WTC11 (cell line): ENCODE data around the gene RSPH3. TPM values are rescaled to one million over a fixed set of nuclear protein-coding genes. Genes with fewer than 3 reads are reported as not detected.

Source experiments
- ATAC-seq: fragments of 200-7000 bp; cut with Tn5 transposase; 2 replicates; pipeline ENCODE4 v1.10.0; 2021; ENCODE audit warnings: mild to moderate bottlenecking, moderate library complexity
- CTCF ChIA-PET: fragments of 300-600 bp; sonication (Branson Sonifier 250); formaldehyde crosslinking; loops from one replicate; lab custom pipeline; 2021; ENCODE audit warnings: antibody characterized with exemption; lab: Charles Lee
- POLR2A ChIA-PET: fragments of 350-600 bp; sonication (Branson Sonifier 250); formaldehyde crosslinking; loops from one replicate; lab custom pipeline; 2021; ENCODE audit warnings: antibody characterized with exemption; lab: Charles Lee
- DNase-seq: peaks from one replicate; pipeline ENCODE4 v3.0.0; 2021; ENCODE audit warnings: low spot score
- H3K27ac Mint-ChIP-seq: 2 replicates; pipeline ENCODE4 v1.8.0; 2021; ENCODE audit warnings: mixed read lengths
- H3K27me3 Mint-ChIP-seq: 2 replicates; pipeline ENCODE4 v1.8.0; 2021; ENCODE audit warnings: low read depth, mild to moderate bottlenecking, moderate library complexity, mixed read lengths
- H3K36me3 Mint-ChIP-seq: 2 replicates; pipeline ENCODE4 v1.8.0; 2021; ENCODE audit warnings: mixed read lengths
- H3K4me1 Mint-ChIP-seq: 2 replicates; pipeline ENCODE4 v1.8.0; 2022; ENCODE audit warnings: mixed read lengths
- H3K4me3 Mint-ChIP-seq: 2 replicates; pipeline ENCODE4 v1.8.0; 2021; ENCODE audit warnings: mild to moderate bottlenecking, moderate library complexity, mixed read lengths
- H3K9me3 Mint-ChIP-seq: 2 replicates; pipeline ENCODE4 v1.8.0; 2021; ENCODE audit warnings: mixed read lengths
- ATF1 ChIP-seq: sonication (generic); formaldehyde crosslinking; IDR thresholded peaks from 2 replicates; pipeline ENCODE4 v1.8.1; 2023; ENCODE audit warnings: mild to moderate bottlenecking, moderate library complexity, missing genetic modification reagents
- CBFB ChIP-seq: sonication (generic); formaldehyde crosslinking; IDR thresholded peaks from 2 replicates; pipeline ENCODE4 v1.8.1; 2022; ENCODE audit warnings: mild to moderate bottlenecking, low read depth, missing genetic modification reagents
- ELF4 ChIP-seq: sonication (generic); formaldehyde crosslinking; IDR thresholded peaks from 2 replicates; pipeline ENCODE4 v1.8.1; 2022; ENCODE audit warnings: low read depth, mild to moderate bottlenecking, moderate library complexity, missing genetic modification reagents
- EMX1 ChIP-seq: fragments of 250-450 bp; sonication (Bioruptor Pico); IDR thresholded peaks from 2 replicates; pipeline ENCODE4 v1.8.0; 2021; ENCODE audit warnings: mild to moderate bottlenecking
- ESRRA ChIP-seq: sonication (generic); formaldehyde crosslinking; IDR thresholded peaks from 2 replicates; pipeline ENCODE4 v1.8.1; 2022; ENCODE audit warnings: mild to moderate bottlenecking, missing genetic modification reagents, borderline replicate concordance
- HMGA2 ChIP-seq: fragments of 250-450 bp; sonication (Bioruptor Pico); IDR thresholded peaks from 2 replicates; pipeline ENCODE4 v1.4.0; 2021; ENCODE audit warnings: mild to moderate bottlenecking, moderate library complexity
- IRF2 ChIP-seq: sonication (generic); formaldehyde crosslinking; IDR thresholded peaks from 2 replicates; pipeline ENCODE4 v1.8.0; 2022; ENCODE audit warnings: low read depth, missing genetic modification reagents, borderline replicate concordance
- KAT7 ChIP-seq: sonication (generic); formaldehyde crosslinking; IDR thresholded peaks from 2 replicates; pipeline ENCODE4 v1.8.1; 2023; ENCODE audit warnings: missing genetic modification reagents, mild to moderate bottlenecking, borderline replicate concordance
- MXD4 ChIP-seq: fragments of 250-450 bp; sonication (Bioruptor Pico); IDR thresholded peaks from 2 replicates; pipeline ENCODE4 v1.8.0; 2021; ENCODE audit warnings: mild to moderate bottlenecking, moderate library complexity, borderline replicate concordance
- NFYB ChIP-seq: sonication (generic); formaldehyde crosslinking; conservative IDR thresholded peaks from 2 replicates; pipeline ENCODE4 v1.8.0; 2022; ENCODE audit warnings: low read depth, missing genetic modification reagents
- NR2C2 ChIP-seq: sonication (generic); formaldehyde crosslinking; IDR thresholded peaks from 2 replicates; pipeline ENCODE4 v1.8.0; 2022; ENCODE audit warnings: mild to moderate bottlenecking, missing genetic modification reagents
- RORB ChIP-seq: fragments of 250-450 bp; sonication (Bioruptor Pico); IDR thresholded peaks from 2 replicates; pipeline ENCODE4 v1.9.0; 2021; ENCODE audit warnings: mild to moderate bottlenecking
- TEAD1 ChIP-seq: sonication (generic); formaldehyde crosslinking; IDR thresholded peaks from 2 replicates; pipeline ENCODE4 v1.8.0; 2022; ENCODE audit warnings: mild to moderate bottlenecking, missing genetic modification reagents
- ZNF219 ChIP-seq: sonication (generic); formaldehyde crosslinking; IDR thresholded peaks from 2 replicates; pipeline ENCODE4 v1.8.0; 2023; ENCODE audit warnings: missing genetic modification reagents, mild to moderate bottlenecking, borderline replicate concordance
- total RNA-seq: library from RNA; stranded (reverse); gene quantifications from 3 replicates; pipeline ENCODE4 v1.2.3, GENCODE V29; 2021
- TF ChIP-seq, protein P1 (sequence below): fragments of 250-450 bp; sonication (Bioruptor Pico); IDR thresholded peaks from 2 replicates; pipeline ENCODE4 v1.9.0; 2021; ENCODE audit warnings: mild to moderate bottlenecking
- TF ChIP-seq, protein P2 (sequence below): sonication (generic); formaldehyde crosslinking; IDR thresholded peaks from 2 replicates; pipeline ENCODE4 v1.8.0; 2022; ENCODE audit warnings: mild to moderate bottlenecking, missing genetic modification reagents
- TF ChIP-seq, protein P3 (sequence below): fragments of 250-450 bp; sonication (Bioruptor Pico); IDR thresholded peaks from 2 replicates; pipeline ENCODE4 v2.1.2; 2022; ENCODE audit warnings: mild to moderate bottlenecking, moderate library complexity
- TF ChIP-seq, protein P4 (sequence below): fragments of 250-450 bp; sonication (Bioruptor Pico); IDR thresholded peaks from 2 replicates; pipeline ENCODE4 v1.9.0; 2021; ENCODE audit warnings: mild to moderate bottlenecking
- TF ChIP-seq, protein P5 (sequence below): sonication (generic); formaldehyde crosslinking; IDR thresholded peaks from 2 replicates; pipeline ENCODE4 v1.8.1; 2022; ENCODE audit warnings: low read depth, mild to moderate bottlenecking, moderate library complexity, missing genetic modification reagents, borderline replicate concordance
- TF ChIP-seq, protein P6 (sequence below): sonication (generic); formaldehyde crosslinking; IDR thresholded peaks from 2 replicates; pipeline ENCODE4 v1.8.0; 2022; ENCODE audit warnings: missing genetic modification reagents
- TF ChIP-seq, protein P7 (sequence below): sonication (generic); formaldehyde crosslinking; IDR thresholded peaks from 2 replicates; pipeline ENCODE4 v1.8.1; 2023; ENCODE audit warnings: mild to moderate bottlenecking, missing genetic modification reagents, moderate library complexity

The RSPH3 gene
- total RNA-seq, 1 experiment from 2014 or later: 3.2 TPM

DNA sequence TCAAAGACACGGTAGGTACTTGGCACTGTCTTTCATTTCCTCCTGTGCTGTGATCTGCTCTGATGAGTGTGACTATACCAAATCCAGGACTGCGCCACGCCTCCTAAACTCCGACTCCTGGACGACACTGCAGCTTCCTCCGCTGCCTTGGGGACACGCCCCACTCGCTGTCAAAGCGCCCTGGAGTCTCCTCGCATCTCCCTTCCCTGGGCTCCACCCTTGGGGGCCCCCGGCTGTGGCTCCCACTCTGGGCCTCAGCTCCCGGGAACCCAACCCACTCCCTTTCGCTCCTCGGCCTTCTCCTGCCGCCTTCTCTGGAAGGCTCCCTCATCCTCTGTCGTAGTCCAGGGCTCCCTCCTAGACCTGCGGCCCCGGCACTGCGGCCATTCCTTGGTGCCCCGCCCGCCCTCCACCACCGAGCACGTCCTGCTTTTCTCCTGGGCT lies 61.2 kb downstream of the RSPH3 start:
- POLR2A ChIA-PET: interaction anchor here (0.7 to 1.4 kb wide), 3 partner anchors 28 to 127 kb away, joined by 3 to 4 read pairs (median 3); no protein-coding TSS in a partner anchor
- Mint-ChIP-seq H3K27me3 (peaks cover 13% of the 10 kb centered on the region), H3K9me3 (peaks cover 11% of the 10 kb centered on the region), H3K4me3 (peak overlapping the region; percentile 64), H3K36me3 (peaks cover 4% of the 10 kb centered on the region), H3K4me1 (peaks cover 24% of the 10 kb centered on the region), H3K27ac (no peak overlapping the region)
- CTCF ChIA-PET: interaction anchor here (0.5 to 1.7 kb wide), 5 partner anchors 17 to 235 kb away, joined by 3 to 6 read pairs (median 3); no protein-coding TSS in a partner anchor
- TF ChIP-seq RORB (CRISPR knock-in tag): no peak
- TF ChIP-seq, protein P1, sequence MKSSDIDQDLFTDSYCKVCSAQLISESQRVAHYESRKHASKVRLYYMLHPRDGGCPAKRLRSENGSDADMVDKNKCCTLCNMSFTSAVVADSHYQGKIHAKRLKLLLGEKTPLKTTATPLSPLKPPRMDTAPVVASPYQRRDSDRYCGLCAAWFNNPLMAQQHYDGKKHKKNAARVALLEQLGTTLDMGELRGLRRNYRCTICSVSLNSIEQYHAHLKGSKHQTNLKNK (CRISPR knock-in tag): no peak
- no peak for TF ChIP-seq IRF2 (CRISPR knock-in tag)
- no peak for TF ChIP-seq ATF1 (CRISPR knock-in tag)
- no peak for TF ChIP-seq ELF4 (CRISPR knock-in tag)
- TF ChIP-seq ZNF219 (CRISPR knock-in tag): no peak
- TF ChIP-seq, protein P2, sequence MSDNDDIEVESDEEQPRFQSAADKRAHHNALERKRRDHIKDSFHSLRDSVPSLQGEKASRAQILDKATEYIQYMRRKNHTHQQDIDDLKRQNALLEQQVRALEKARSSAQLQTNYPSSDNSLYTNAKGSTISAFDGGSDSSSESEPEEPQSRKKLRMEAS: no peak
- TF ChIP-seq, protein P3, sequence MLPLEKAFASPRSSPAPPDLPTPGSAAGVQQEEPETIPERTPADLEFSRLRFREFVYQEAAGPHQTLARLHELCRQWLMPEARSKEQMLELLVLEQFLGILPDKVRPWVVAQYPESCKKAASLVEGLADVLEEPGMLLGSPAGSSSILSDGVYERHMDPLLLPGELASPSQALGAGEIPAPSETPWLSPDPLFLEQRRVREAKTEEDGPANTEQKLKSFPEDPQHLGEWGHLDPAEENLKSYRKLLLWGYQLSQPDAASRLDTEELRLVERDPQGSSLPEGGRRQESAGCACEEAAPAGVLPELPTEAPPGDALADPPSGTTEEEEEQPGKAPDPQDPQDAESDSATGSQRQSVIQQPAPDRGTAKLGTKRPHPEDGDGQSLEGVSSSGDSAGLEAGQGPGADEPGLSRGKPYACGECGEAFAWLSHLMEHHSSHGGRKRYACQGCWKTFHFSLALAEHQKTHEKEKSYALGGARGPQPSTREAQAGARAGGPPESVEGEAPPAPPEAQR (CRISPR knock-in tag): no peak
- TF ChIP-seq, protein P4, sequence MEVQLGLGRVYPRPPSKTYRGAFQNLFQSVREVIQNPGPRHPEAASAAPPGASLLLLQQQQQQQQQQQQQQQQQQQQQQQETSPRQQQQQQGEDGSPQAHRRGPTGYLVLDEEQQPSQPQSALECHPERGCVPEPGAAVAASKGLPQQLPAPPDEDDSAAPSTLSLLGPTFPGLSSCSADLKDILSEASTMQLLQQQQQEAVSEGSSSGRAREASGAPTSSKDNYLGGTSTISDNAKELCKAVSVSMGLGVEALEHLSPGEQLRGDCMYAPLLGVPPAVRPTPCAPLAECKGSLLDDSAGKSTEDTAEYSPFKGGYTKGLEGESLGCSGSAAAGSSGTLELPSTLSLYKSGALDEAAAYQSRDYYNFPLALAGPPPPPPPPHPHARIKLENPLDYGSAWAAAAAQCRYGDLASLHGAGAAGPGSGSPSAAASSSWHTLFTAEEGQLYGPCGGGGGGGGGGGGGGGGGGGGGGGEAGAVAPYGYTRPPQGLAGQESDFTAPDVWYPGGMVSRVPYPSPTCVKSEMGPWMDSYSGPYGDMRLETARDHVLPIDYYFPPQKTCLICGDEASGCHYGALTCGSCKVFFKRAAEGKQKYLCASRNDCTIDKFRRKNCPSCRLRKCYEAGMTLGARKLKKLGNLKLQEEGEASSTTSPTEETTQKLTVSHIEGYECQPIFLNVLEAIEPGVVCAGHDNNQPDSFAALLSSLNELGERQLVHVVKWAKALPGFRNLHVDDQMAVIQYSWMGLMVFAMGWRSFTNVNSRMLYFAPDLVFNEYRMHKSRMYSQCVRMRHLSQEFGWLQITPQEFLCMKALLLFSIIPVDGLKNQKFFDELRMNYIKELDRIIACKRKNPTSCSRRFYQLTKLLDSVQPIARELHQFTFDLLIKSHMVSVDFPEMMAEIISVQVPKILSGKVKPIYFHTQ (CRISPR knock-in tag): no peak
- TF ChIP-seq MXD4 (CRISPR knock-in tag): no peak
- no peak for TF ChIP-seq HMGA2 (CRISPR knock-in tag)
- TF ChIP-seq, protein P5, sequence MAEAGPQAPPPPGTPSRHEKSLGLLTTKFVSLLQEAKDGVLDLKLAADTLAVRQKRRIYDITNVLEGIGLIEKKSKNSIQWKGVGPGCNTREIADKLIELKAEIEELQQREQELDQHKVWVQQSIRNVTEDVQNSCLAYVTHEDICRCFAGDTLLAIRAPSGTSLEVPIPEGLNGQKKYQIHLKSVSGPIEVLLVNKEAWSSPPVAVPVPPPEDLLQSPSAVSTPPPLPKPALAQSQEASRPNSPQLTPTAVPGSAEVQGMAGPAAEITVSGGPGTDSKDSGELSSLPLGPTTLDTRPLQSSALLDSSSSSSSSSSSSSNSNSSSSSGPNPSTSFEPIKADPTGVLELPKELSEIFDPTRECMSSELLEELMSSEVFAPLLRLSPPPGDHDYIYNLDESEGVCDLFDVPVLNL (CRISPR knock-in tag): no peak
- TF ChIP-seq NR2C2 (CRISPR knock-in tag): no peak
- no peak for TF ChIP-seq CBFB (CRISPR knock-in tag)
- DNase-seq (peak; percentile 31), ATAC-seq (peak; percentile 55)

DNA sequence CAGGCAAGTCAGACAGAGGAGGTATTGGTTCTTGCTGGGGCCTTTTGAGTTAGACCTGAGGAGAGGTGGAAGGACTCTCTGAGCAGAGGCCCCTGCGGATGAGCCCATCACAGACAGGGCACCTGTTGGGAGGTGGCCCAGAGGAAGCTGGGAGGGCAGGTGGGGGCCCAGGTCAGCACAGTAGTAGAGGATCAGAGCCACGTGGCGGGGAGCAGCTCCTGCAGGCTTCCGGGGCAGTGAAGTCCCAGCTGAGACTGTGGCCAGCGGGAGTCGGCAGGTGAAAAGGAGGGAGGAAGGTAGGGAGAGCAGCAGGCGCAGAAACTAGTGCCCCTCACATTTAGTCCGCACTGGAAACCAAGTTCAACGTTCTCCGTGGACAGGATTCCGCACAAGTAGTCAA lies 61.8 kb downstream of the RSPH3 start:
- Mint-ChIP-seq H3K4me3 (no peak overlapping the region), H3K36me3 (peaks cover 4% of the 10 kb centered on the region), H3K27me3 (peaks cover 13% of the 10 kb centered on the region), H3K4me1 (peaks cover 24% of the 10 kb centered on the region), H3K27ac (no peak overlapping the region; the same call in 1 of the 2 replicates), H3K9me3 (peaks cover 11% of the 10 kb centered on the region)
- DNase-seq (no peak), ATAC-seq (no peak; the same call in 1 of the 2 replicates)
- POLR2A ChIA-PET: interaction anchor here (0.7 to 1.1 kb wide), 2 partner anchors 28 to 126 kb away, joined by 3 read pairs; no protein-coding TSS in a partner anchor
- TF ChIP-seq ELF4 (CRISPR knock-in tag) (no peak), KAT7 (CRISPR knock-in tag) (no peak), EMX1 (CRISPR knock-in tag) (no peak), TEAD1 (CRISPR knock-in tag) (no peak), NFYB (no peak), ESRRA (CRISPR knock-in tag) (no peak)
- TF ChIP-seq, protein P6, sequence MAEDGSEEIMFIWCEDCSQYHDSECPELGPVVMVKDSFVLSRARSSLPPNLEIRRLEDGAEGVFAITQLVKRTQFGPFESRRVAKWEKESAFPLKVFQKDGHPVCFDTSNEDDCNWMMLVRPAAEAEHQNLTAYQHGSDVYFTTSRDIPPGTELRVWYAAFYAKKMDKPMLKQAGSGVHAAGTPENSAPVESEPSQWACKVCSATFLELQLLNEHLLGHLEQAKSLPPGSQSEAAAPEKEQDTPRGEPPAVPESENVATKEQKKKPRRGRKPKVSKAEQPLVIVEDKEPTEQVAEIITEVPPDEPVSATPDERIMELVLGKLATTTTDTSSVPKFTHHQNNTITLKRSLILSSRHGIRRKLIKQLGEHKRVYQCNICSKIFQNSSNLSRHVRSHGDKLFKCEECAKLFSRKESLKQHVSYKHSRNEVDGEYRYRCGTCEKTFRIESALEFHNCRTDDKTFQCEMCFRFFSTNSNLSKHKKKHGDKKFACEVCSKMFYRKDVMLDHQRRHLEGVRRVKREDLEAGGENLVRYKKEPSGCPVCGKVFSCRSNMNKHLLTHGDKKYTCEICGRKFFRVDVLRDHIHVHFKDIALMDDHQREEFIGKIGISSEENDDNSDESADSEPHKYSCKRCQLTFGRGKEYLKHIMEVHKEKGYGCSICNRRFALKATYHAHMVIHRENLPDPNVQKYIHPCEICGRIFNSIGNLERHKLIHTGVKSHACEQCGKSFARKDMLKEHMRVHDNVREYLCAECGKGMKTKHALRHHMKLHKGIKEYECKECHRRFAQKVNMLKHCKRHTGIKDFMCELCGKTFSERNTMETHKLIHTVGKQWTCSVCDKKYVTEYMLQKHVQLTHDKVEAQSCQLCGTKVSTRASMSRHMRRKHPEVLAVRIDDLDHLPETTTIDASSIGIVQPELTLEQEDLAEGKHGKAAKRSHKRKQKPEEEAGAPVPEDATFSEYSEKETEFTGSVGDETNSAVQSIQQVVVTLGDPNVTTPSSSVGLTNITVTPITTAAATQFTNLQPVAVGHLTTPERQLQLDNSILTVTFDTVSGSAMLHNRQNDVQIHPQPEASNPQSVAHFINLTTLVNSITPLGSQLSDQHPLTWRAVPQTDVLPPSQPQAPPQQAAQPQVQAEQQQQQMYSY: no peak
- TF ChIP-seq, protein P7, sequence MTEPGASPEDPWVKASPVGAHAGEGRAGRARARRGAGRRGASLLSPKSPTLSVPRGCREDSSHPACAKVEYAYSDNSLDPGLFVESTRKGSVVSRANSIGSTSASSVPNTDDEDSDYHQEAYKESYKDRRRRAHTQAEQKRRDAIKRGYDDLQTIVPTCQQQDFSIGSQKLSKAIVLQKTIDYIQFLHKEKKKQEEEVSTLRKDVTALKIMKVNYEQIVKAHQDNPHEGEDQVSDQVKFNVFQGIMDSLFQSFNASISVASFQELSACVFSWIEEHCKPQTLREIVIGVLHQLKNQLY (CRISPR knock-in tag): no peak
- CTCF ChIA-PET: interaction anchor here (0.5 to 1.7 kb wide), 5 partner anchors 16 to 234 kb away, joined by 3 to 6 read pairs (median 3); no protein-coding TSS in a partner anchor
